Activated T-helper 17 cell treated with anti-CD3 and anti-CD28 coated beads, Interleukin-2, amount 50 U/mL, for 72 hours (primary cell): ENCODE measurements around the gene NDFIP2. TPM values are rescaled to one million over a fixed set of nuclear protein-coding genes. Genes with fewer than 3 reads are reported as not detected.
"Not testable (repeated sequence)": the region's sequence is repeated elsewhere in the genome, so short reads cannot be mapped to it uniquely, and the experiment has no call there.

Experiments
- ATAC-seq: fragments of 150-1000 bp; cut with Tn5 transposase; replicated peaks from 2 replicates; pipeline ENCODE4 v1.10.0; 2021; ENCODE audit warnings: mild to moderate bottlenecking, moderate library complexity
- H3K27ac Mint-ChIP-seq: one replicate; pipeline ENCODE4 v1.8.0; 2022; ENCODE audit warnings: mixed read lengths
- H3K27me3 Mint-ChIP-seq: one replicate; pipeline ENCODE4 v1.8.0; 2022; ENCODE audit warnings: mixed read lengths
- H3K36me3 Mint-ChIP-seq: one replicate; pipeline ENCODE4 v1.8.0; 2022; ENCODE audit warnings: low read depth, mild to moderate bottlenecking, mixed read lengths
- H3K4me1 Mint-ChIP-seq: one replicate; pipeline ENCODE4 v1.8.0; 2022; ENCODE audit warnings: mixed read lengths
- H3K4me3 Mint-ChIP-seq: one replicate; pipeline ENCODE4 v1.8.0; 2022; ENCODE audit warnings: mild to moderate bottlenecking, mixed read lengths
- H3K9me3 Mint-ChIP-seq: one replicate; pipeline ENCODE4 v1.8.0; 2022; ENCODE audit warnings: mixed read lengths
- total RNA-seq, 2 donors: library from RNA; stranded (reverse); gene quantifications; one replicate each; pipeline ENCODE4 v1.2.3, GENCODE V29; 2022

The NDFIP2 gene
- total RNA-seq, 2 donors from 2014 or later, result 80.6 to 129 TPM

DNA sequence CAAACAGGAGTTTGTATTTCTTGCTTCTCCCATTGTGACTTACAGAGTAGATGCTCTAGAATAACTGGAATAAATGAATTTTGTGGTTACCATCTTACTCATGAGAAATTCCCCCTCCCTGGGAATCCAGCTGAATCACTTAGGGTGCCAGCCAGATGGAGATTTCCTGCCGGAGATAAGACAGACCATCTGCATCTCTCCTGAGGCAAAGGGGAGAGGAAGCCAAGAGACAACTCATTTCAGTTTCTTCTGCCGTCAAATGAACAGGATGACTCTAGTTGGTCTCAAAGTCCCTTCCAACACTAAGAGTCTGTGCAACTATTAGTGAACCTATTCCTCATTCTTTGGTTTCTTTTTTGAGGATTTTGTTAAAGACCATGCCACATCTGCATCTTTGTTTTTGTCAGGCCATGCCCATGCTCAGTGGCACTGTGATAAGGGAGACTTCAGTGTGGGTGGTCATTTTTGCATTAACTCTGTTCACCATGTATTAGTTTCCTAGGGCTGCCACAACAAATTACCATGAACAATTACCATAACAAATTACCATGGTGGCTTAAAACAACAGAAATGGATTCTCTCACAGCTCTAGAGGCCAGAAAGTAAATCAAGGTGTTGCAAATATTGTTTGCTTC, 112.8 kb downstream of the NDFIP2 start:
- H3K9me3 Mint-ChIP-seq, result peaks cover 3% of the 10 kb centered on the region
- no peak for ATAC-seq
- no peak overlapping the region for H3K27ac Mint-ChIP-seq
- H3K4me1 Mint-ChIP-seq, result no peaks in the 10 kb centered on the region
- no peak overlapping the region for H3K4me3 Mint-ChIP-seq
- H3K36me3 Mint-ChIP-seq, result no peaks in the 10 kb centered on the region
- peaks cover 6% of the 10 kb centered on the region for H3K27me3 Mint-ChIP-seq

DNA sequence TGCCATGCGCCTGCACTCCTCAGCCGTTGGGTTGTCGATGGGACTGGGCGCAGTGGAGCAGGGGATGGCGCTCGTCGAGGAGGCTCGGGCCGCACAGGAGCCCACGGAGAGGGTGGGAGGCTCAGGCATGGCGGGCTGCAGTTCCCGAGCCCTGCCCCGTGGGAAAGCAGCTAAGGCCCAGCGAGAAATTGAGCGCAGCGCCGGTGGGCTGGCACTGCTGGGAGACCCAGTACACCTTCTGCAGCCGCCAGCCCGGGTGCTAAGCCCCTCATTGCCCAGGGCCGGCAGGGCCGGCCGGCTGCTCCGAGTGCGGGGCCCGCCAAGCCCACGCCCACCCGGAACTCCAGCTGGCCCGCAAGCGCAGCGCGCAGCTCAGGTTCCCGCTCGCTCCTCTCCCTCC, 119.2 kb downstream of the NDFIP2 start:
- H3K9me3 Mint-ChIP-seq, ATAC-seq, H3K4me1 Mint-ChIP-seq: not testable (repeated sequence)

DNA sequence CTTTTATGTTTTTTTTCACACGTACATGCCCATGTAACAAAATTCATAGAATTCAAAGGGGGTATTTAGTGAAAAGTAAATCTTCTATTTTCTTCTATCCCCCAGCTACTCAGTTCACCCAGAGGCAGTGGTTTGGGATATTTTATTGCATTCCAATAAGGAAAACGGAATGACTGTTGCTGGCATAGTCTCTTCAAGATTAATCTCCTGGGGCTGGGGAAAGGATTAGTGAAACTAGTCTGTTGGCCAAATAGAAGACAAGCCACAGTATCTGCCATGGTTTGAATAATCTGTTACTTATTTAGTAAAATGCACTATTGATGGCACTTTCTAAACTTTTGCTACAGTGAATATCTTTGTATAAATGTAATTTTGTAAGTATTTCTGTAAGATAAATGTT, 122.0 kb downstream of the NDFIP2 start:
- no peak overlapping the region for H3K27ac Mint-ChIP-seq
- H3K27me3 Mint-ChIP-seq, result peaks cover 8% of the 10 kb centered on the region
- ATAC-seq, result no peak
- H3K4me3 Mint-ChIP-seq, result no peak overlapping the region
- H3K9me3 Mint-ChIP-seq, result no peaks in the 10 kb centered on the region
- no peaks in the 10 kb centered on the region for H3K36me3 Mint-ChIP-seq
- no peaks in the 10 kb centered on the region for H3K4me1 Mint-ChIP-seq

More for the DNA sequence above, 119.2 kb downstream of the NDFIP2 start:
- not testable (repeated sequence) for H3K27ac Mint-ChIP-seq, H3K4me3 Mint-ChIP-seq, H3K36me3 Mint-ChIP-seq, H3K27me3 Mint-ChIP-seq

DNA sequence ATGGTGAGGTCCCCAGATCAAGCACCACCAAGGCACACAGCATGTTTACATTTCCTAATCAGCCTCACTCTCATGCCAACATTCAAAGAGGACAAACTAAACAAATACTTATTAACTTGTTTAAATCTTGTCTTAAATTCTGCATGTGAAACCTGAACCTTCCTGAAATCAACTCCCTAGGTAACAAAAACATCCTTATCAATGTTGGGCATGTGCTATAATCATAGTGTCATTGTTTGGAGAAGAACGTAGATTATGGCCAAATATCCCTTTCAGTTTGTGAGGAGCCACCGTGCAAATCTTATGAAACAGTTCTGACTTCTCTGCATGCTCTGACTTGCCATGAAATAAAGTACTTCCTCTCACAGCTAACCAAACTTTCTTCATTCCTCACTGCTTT, 123.8 kb downstream of the NDFIP2 start:
- Mint-ChIP-seq H3K9me3 (no peaks in the 10 kb centered on the region), H3K4me3 (no peak overlapping the region), H3K36me3 (no peaks in the 10 kb centered on the region), H3K27me3 (peaks cover 9% of the 10 kb centered on the region), H3K27ac (no peak overlapping the region), H3K4me1 (no peaks in the 10 kb centered on the region)
- no peak for ATAC-seq

Other genes starting within 250 kb of the NDFIP2 start
- 10 to 100 TPM; 56.8 to 71.8 TPM for gene RBM26, start 74.9 kb upstream of the NDFIP2 start, total RNA-seq